Vagina (tissue), 2 donors: ENCODE data around the gene SUMF1.

Source experiments
- CTCF ChIP-seq, 3 experiments: fragments of 450-650 bp in 2 of 3; fragments of 200-600 bp in 1 of 3; sonication (generic) in 1 of 3; IDR thresholded peaks; one replicate each; pipeline ENCODE4 v1.5.1; 2017 to 2019; ENCODE audit warnings: antibody characterized with exemption in 3 of 3, mild to moderate bottlenecking in 2 of 3, moderate library complexity in 2 of 3
- POLR2A ChIP-seq, 2 donors: fragments of 450-650 bp; IDR thresholded peaks; one replicate each; pipeline ENCODE4 v1.6.1; 2017; ENCODE audit warnings: antibody characterized with exemption in 2 of 2, mild to moderate bottlenecking in 2 of 2, moderate library complexity in 2 of 2

GRCh38 chr3:4474683-4475490 is 7.8 kb upstream of the SUMF1 start:
- TF ChIP-seq POLR2A (IDR thresholded peaks at IDR 0.05) (no peak), CTCF (IDR thresholded peaks at IDR 0.05) (no peak)
